Heart right ventricle (tissue), 16 donors: ENCODE data around the gene OVOL1. TPM values are rescaled to one million over a fixed set of nuclear protein-coding genes. Genes with fewer than 3 reads are reported as not detected.

Source experiments
- ATAC-seq, 8 donors: fragments of 200-7000 bp; cut with Tn5 transposase; one replicate each; pipeline ENCODE4 v1.9.1; 2020; ENCODE audit warnings: mild to moderate bottlenecking in 8 of 8, moderate library complexity in 8 of 8, moderate number of reproducible peaks in 1 of 8
- DNase-seq, 2 donors: peaks; one replicate each; pipeline ENCODE4 v3.0.0-alpha.2; 2020
- H3K27ac ChIP-seq, 10 donors: fragments of 200-600 bp; sonication (generic) in 2 of 10; one replicate each; pipeline versions ENCODE4 v1.5.0 to v1.8.0; 2020 to 2022; ENCODE audit warnings: mild to moderate bottlenecking in 3 of 10
- H3K27me3 ChIP-seq, 7 donors: fragments of 200-600 bp; one replicate each; pipeline ENCODE4 v1.8.0; 2021 to 2022; ENCODE audit warnings: mild to moderate bottlenecking in 2 of 7
- H3K36me3 ChIP-seq, 9 donors: fragments of 200-600 bp; sonication (generic) in 1 of 9; one replicate each; pipeline versions ENCODE4 v1.5.0 to v1.8.0; 2020 to 2022; ENCODE audit warnings: mild to moderate bottlenecking in 2 of 9
- H3K4me1 ChIP-seq, 9 donors: fragments of 200-600 bp; sonication (generic) in 1 of 9; one replicate each; pipeline versions ENCODE4 v1.5.0 to v1.8.0; 2020 to 2022; ENCODE audit warnings: mild to moderate bottlenecking in 4 of 9
- H3K4me3 ChIP-seq, 10 donors: fragments of 200-600 bp; sonication (generic) in 2 of 10; one replicate each; pipeline versions ENCODE4 v1.5.0 to v1.8.0; 2020 to 2022; ENCODE audit warnings: mild to moderate bottlenecking in 7 of 10, moderate library complexity in 2 of 10
- H3K9me3 ChIP-seq, 11 donors: fragments of 200-600 bp in 10 of 11; sonication (generic) in 2 of 11; one replicate each; pipeline versions ENCODE4 v1.5.0 to v1.8.0; 2013 to 2022; ENCODE audit warnings: mild to moderate bottlenecking in 2 of 11, control low read depth in 1 of 11, moderate library complexity in 1 of 11
- CTCF ChIP-seq, 9 donors: fragments of 200-600 bp; sonication (generic) in 2 of 9; IDR thresholded peaks; one replicate each; pipeline versions ENCODE4 v1.5.0 to v1.8.0; 2021 to 2022; ENCODE audit warnings: antibody characterized with exemption in 9 of 9, mild to moderate bottlenecking in 5 of 9, moderate library complexity in 1 of 9
- WGBS, 2 donors: extraction: QIAGEN DNeasy Blood & Tissue Kit; methylation state at CpG; one replicate each; pipeline ENCODE4 v1.1.7; 2013; ENCODE audit warnings: inconsistent platforms in 1 of 2; 5-methylcytosine and 5-hydroxymethylcytosine counted together
- intact Hi-C, 10 donors: fragments of 100-400 bp; cut with DNase I; formaldehyde crosslinking; loops; one replicate each; pipeline versions ENCODE4 v1.11.1 to v1.14.2; 2022
- polyA plus RNA-seq, 2 donors: library from polyadenylated mRNA; stranded (reverse); fragments of 200-250 nt; gene quantifications; one replicate each; pipeline ENCODE4 v1.2.3, GENCODE V29; 2013
- total RNA-seq, 10 donors: library from RNA; stranded (reverse); fragmentation: NEBNext Ultra II Directional in 3 of 10; extraction: Animal tissue kit (Norgen Biotek cat#: 25700) in 3 of 10; gene quantifications; one replicate each; pipeline versions ENCODE4 v1.2.1 to v1.2.4, GENCODE V29; 2021 to 2023
- donor health status: Arrhythmogenic right ventricular cardiomyopathy.
- donor health status: ischemic (EF 13 %, LVEDD 7.1; RV severe dilation, severe dysfunction).
- donor health status: healthy with polysubstance abuse.
- donor health status: DM: no; HTN: yes; CAD: no.
- donor health status: DM: no; HTN: no; CAD: no.
- donor health status: ischemic (EF 25% LVEDD 6.9; RV normal size, moderate dysfunction).
- donor health status: ischemic (EF 25% LVEDD 5.7; RV mildly dilated, moderate dysfunction).
- donor health status: healthy.
- donor health status: DM: yes; HTN: yes; CAD: no.
- donor health status: Ischemic cardiomyopathy.
- donor health status: ischemic (EF 35%, LVEDD 5.7; RV mildly dilated, moderate dysfunction).
- donor health status: nonischemic (EF 11% LVEDD 7.7; RV severe dilation, severe dysfunction).
- donor health status: DM: yes; HTN: yes; CAD: no.
- donor health status: PGD.
- donor health status: ischemic (EF 29% LVEDD 5.4; RV normal size, mild dysfunction).
- donor health status: nonischemic (EF 23%, LVEDD 6.1; RV moderate dilation, normal function).

OVOL1 gene
- total and polyA plus RNA-seq, 12 donors = not detected

GRCh38 chr11:65794570-65795510 is 8.0 kb downstream of the OVOL1 start:
- ATAC-seq (no peak), DNase-seq (no peak)
- Histone ChIP-seq H3K4me3 (no peak overlapping the region), H3K27me3 (peaks cover 0 to 63% (median 43%) of the 10 kb centered on the region in 7 donors), H3K4me1 (peaks cover 0 to 12% (median 0%) of the 10 kb centered on the region in 9 donors), H3K27ac (no peak overlapping the region), H3K36me3 (no peaks in the 10 kb centered on the region), H3K9me3 (no peaks in the 10 kb centered on the region)
- intact Hi-C loops = no loop called here
- 89% methylated on average over 42 of the region's 42 CpGs for WGBS, 2 donors
- no peak for TF ChIP-seq CTCF (IDR thresholded peaks at IDR 0.05)

GRCh38 chr11:65796726-65797601 is 10.1 kb downstream of the OVOL1 start:
- no peaks in the 10 kb centered on the region for H3K9me3 ChIP-seq
- H3K27ac ChIP-seq = no peak overlapping the region
- DNase-seq (no peak), ATAC-seq (no peak)
- peaks cover 0 to 2% (median 0%) of the 10 kb centered on the region in 9 donors for H3K4me1 ChIP-seq
- intact Hi-C loops = no loop called here
- H3K36me3 ChIP-seq = no peaks in the 10 kb centered on the region
- H3K4me3 ChIP-seq = no peak overlapping the region
- peaks cover 0 to 81% (median 62%) of the 10 kb centered on the region in 7 donors for H3K27me3 ChIP-seq
- WGBS, 2 donors = 62 to 66% methylated on average over 15 of the region's 15 CpGs
- TF ChIP-seq CTCF (IDR thresholded peaks at IDR 0.05) = no peak

GRCh38 chr11:65797711-65798110 is 10.8 kb downstream of the OVOL1 start:
- Histone ChIP-seq H3K27me3 (peaks cover 0 to 81% (median 69%) of the 10 kb centered on the region in 7 donors), H3K9me3 (no peaks in the 10 kb centered on the region), H3K27ac (no peak overlapping the region), H3K4me3 (no peak overlapping the region), H3K36me3 (no peaks in the 10 kb centered on the region), H3K4me1 (no peaks in the 10 kb centered on the region)
- 88 to 89% methylated on average over 13 of the region's 13 CpGs for WGBS, 2 donors
- no peak for DNase-seq
- TF ChIP-seq CTCF (IDR thresholded peaks at IDR 0.05) = no peak
- intact Hi-C loops = no loop called here
- peak in 1 of 8 donors; percentile 25 for ATAC-seq

GRCh38 chr11:65798882-65799281 is 12.0 kb downstream of the OVOL1 start:
- Histone ChIP-seq H3K4me3 (no peak overlapping the region), H3K36me3 (no peaks in the 10 kb centered on the region), H3K4me1 (no peaks in the 10 kb centered on the region), H3K9me3 (no peaks in the 10 kb centered on the region), H3K27ac (no peak overlapping the region), H3K27me3 (peaks cover 0 to 83% (median 72%) of the 10 kb centered on the region in 7 donors)
- ATAC-seq (no peak), DNase-seq (no peak)
- intact Hi-C loops = no loop called here
- 84 to 89% methylated on average over 8 of the region's 8 CpGs for WGBS, 2 donors
- no peak for TF ChIP-seq CTCF (IDR thresholded peaks at IDR 0.05)
